ENCODE data around the gene SNCA.

- no peak for TF ChIP-seq ZBTB1 (tag by site-specific recombination; IDR thresholded peaks at IDR 0.05)
- no peak for TF ChIP-seq CTCF (tag by site-specific recombination; IDR thresholded peaks at IDR 0.05)
- TF ChIP-seq ZNF155 (tag by site-specific recombination; IDR thresholded peaks at IDR 0.05), result no peak
- TF ChIP-seq ZFHX2 (tag by site-specific recombination; conservative IDR thresholded peaks at IDR 0.05), result no peak
- no peak for TF ChIP-seq ZFP69B (tag by site-specific recombination; IDR thresholded peaks at IDR 0.05)
- no peak for TF ChIP-seq ZBTB21 (tag by site-specific recombination; IDR thresholded peaks at IDR 0.05)
- TF ChIP-seq ZNF747 (tag by site-specific recombination; IDR thresholded peaks at IDR 0.05), result no peak
- TF ChIP-seq ZBTB7A (tag by site-specific recombination; IDR thresholded peaks at IDR 0.05; ENCODE audit: low read depth), result no peak
Measured at GRCh38 chr4:89784686-89785231, 52.2 kb downstream of the SNCA start.

Measured in HEK293 (cell line).